ENCODE results near the gene STK24.

GRCh38 chr13:98487016-98487415 lies 89.9 kb downstream of the STK24 start:
- no peak for TF ChIP-seq FOXM1 (IDR thresholded peaks at IDR 0.05; ENCODE audit: borderline replicate concordance, low read depth)
- TF ChIP-seq RAD21 (IDR thresholded peaks at IDR 0.05; ENCODE audit: low read depth), result no peak
